IMR-90 (cell line): ENCODE data around the gene LRP1-AS.

ENCODE experiments used
- CEBPB ChIP-seq: IDR thresholded peaks from 2 replicates; pipeline ENCODE4 v1.6.1; 2012; ENCODE audit warnings: low read depth, low read length, improper control_type of control experiment
- TF ChIP-seq, protein P1 (sequence below): conservative IDR thresholded peaks from 2 replicates; pipeline ENCODE4 v1.5.1; 2012; ENCODE audit warnings: mild to moderate bottlenecking, low read depth, low read length, improper control_type of control experiment

GRCh38 chr12:57196439-57196838 is 49.0 kb upstream of the LRP1-AS start:
- no peak for TF ChIP-seq CEBPB
- TF ChIP-seq, protein P1, sequence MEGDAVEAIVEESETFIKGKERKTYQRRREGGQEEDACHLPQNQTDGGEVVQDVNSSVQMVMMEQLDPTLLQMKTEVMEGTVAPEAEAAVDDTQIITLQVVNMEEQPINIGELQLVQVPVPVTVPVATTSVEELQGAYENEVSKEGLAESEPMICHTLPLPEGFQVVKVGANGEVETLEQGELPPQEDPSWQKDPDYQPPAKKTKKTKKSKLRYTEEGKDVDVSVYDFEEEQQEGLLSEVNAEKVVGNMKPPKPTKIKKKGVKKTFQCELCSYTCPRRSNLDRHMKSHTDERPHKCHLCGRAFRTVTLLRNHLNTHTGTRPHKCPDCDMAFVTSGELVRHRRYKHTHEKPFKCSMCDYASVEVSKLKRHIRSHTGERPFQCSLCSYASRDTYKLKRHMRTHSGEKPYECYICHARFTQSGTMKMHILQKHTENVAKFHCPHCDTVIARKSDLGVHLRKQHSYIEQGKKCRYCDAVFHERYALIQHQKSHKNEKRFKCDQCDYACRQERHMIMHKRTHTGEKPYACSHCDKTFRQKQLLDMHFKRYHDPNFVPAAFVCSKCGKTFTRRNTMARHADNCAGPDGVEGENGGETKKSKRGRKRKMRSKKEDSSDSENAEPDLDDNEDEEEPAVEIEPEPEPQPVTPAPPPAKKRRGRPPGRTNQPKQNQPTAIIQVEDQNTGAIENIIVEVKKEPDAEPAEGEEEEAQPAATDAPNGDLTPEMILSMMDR: no peak
